Hepatocyte (in vitro differentiated cells): ENCODE data around the gene RPL4. TPM values are rescaled to one million over a fixed set of nuclear protein-coding genes. Genes with fewer than 3 reads are reported as not detected.
"Not testable (repeated sequence)": the region's sequence is repeated elsewhere in the genome, so short reads cannot be mapped to it uniquely, and the experiment has no call there.

Experiments used
- DNase-seq: peaks from one replicate; pipeline ENCODE4 v3.0.0-alpha.2; 2016; ENCODE audit warnings: low spot score
- H2AFZ ChIP-seq: fragments of 200-600 bp; sonication (generic); 2 replicates; pipeline ENCODE4 v1.6.0; 2016; ENCODE audit warnings: antibody characterized with exemption, mild to moderate bottlenecking
- H3K27ac ChIP-seq: fragments of 200-600 bp; sonication (generic); 2 replicates; pipeline ENCODE4 v1.5.1; 2016; ENCODE audit warnings: mild to moderate bottlenecking
- H3K27me3 ChIP-seq: fragments of 200-600 bp; sonication (generic); 2 replicates; pipeline ENCODE4 v1.6.1; 2016
- H3K36me3 ChIP-seq: fragments of 200-600 bp; sonication (generic); replicated peaks from 2 replicates; pipeline ENCODE4 v1.5.1; 2016; ENCODE audit warnings: low read depth; ENCODE audit not compliant: insufficient read depth
- H3K4me1 ChIP-seq: fragments of 200-600 bp; sonication (generic); 2 replicates; pipeline ENCODE4 v1.5.1; 2016; ENCODE audit warnings: mild to moderate bottlenecking, moderate library complexity; ENCODE audit not compliant: insufficient read depth
- H3K4me2 ChIP-seq: fragments of 200-600 bp; sonication (generic); 2 replicates; pipeline ENCODE4 v1.6.0; 2016
- H3K4me3 ChIP-seq: fragments of 200-600 bp; sonication (generic); 2 replicates; pipeline ENCODE4 v1.5.1; 2016; ENCODE audit warnings: mild to moderate bottlenecking
- H3K79me2 ChIP-seq: fragments of 200-600 bp; sonication (generic); 2 replicates; pipeline ENCODE4 v1.6.0; 2017; ENCODE audit warnings: mild to moderate bottlenecking
- H3K9me2 ChIP-seq: fragments of 200-600 bp; sonication (generic); replicated peaks from 2 replicates; pipeline ENCODE4 v1.6.0; 2017; ENCODE audit warnings: mild to moderate bottlenecking; ENCODE audit not compliant: insufficient read depth
- H3K9me3 ChIP-seq: fragments of 200-600 bp; sonication (generic); 2 replicates; pipeline ENCODE4 v1.5.1; 2016; ENCODE audit warnings: low read depth, mild to moderate bottlenecking
- H4K20me1 ChIP-seq: fragments of 200-600 bp; sonication (generic); 2 replicates; pipeline ENCODE4 v1.6.0; 2016; ENCODE audit warnings: mild to moderate bottlenecking; ENCODE audit not compliant: insufficient read depth, poor library complexity, severe bottlenecking
- CTCF ChIP-seq: fragments of 200-600 bp; sonication (generic); IDR thresholded peaks from 2 replicates; pipeline ENCODE4 v1.5.1; 2016; ENCODE audit warnings: antibody characterized with exemption, mild to moderate bottlenecking; ENCODE audit not compliant: poor library complexity
- EZH2 ChIP-seq: fragments of 200-600 bp; sonication (generic); IDR thresholded peaks from 2 replicates; pipeline ENCODE4 v1.6.1; 2016; ENCODE audit warnings: antibody characterized with exemption, mild to moderate bottlenecking, borderline replicate concordance
- EZH2phosphoT487 ChIP-seq: fragments of 200-600 bp; sonication (generic); IDR thresholded peaks from one replicate; pipeline ENCODE4 v1.6.1; 2018; ENCODE audit warnings: antibody characterized with exemption, mild to moderate bottlenecking, low read depth, moderate library complexity; ENCODE audit not compliant: unreplicated experiment, severe bottlenecking
- WGBS: methylation state at CpG from one replicate; pipeline ENCODE4 v1.1.6; 2016; ENCODE audit warnings: low lambda C conversion rate; ENCODE audit errors: missing lambda C conversion rate; 5-methylcytosine and 5-hydroxymethylcytosine counted together
- polyA plus RNA-seq: library from polyadenylated mRNA; unstranded; fragments of >200 nt; fragmentation: Nextera tagmentation; extraction: Ambion mirVana; gene quantifications from 2 replicates; pipeline ENCODE4 v1.2.1, GENCODE V29; 2016
- total RNA-seq: library from RNA; depleted of rRNA; stranded (reverse); fragments of >200 nt; gene quantifications from 2 replicates; pipeline ENCODE4 v1.2.3, GENCODE V29; 2014

Gene RPL4
- total and polyA plus RNA-seq, 2 experiments from 2014 or later: 698 to 3,351 TPM

GRCh38 chr15:66476535-66476934, 28.1 kb downstream of the RPL4 start:
- Histone ChIP-seq H2AFZ (no peak overlapping the region), H3K9me3 (no peaks in the 10 kb centered on the region), H4K20me1 (no peaks in the 10 kb centered on the region), H3K79me2 (no peaks in the 10 kb centered on the region), H3K4me2 (no peak overlapping the region), H3K4me3 (no peak overlapping the region), H3K27ac (no peak overlapping the region), H3K4me1 (no peaks in the 10 kb centered on the region), H3K36me3 (no peaks in the 10 kb centered on the region), H3K27me3 (no peaks in the 10 kb centered on the region), H3K9me2 (no peaks in the 10 kb centered on the region)
- WGBS: 84% methylated on average over 4 of the region's 4 CpGs
- DNase-seq: no peak
- TF ChIP-seq EZH2phosphoT487 (no peak), CTCF (no peak), EZH2 (no peak)

- Histone ChIP-seq H3K4me1 (no peaks in the 10 kb centered on the region), H3K36me3 (no peaks in the 10 kb centered on the region), H3K9me3 (no peaks in the 10 kb centered on the region), H2AFZ (no peak overlapping the region), H3K27me3 (no peaks in the 10 kb centered on the region), H3K9me2 (no peaks in the 10 kb centered on the region), H3K4me2 (no peak overlapping the region), H4K20me1 (no peaks in the 10 kb centered on the region), H3K27ac (no peak overlapping the region), H3K79me2 (no peaks in the 10 kb centered on the region), H3K4me3 (no peak overlapping the region)
- no peak for TF ChIP-seq EZH2
- TF ChIP-seq EZH2phosphoT487: no peak
- no peak for TF ChIP-seq CTCF
- 92% methylated on average over 3 of the region's 3 CpGs for WGBS
- DNase-seq: no peak
Measured at GRCh38 chr15:66474963-66475362, 29.7 kb downstream of the RPL4 start.

- Histone ChIP-seq H3K27ac (no peak overlapping the region), H3K4me2 (no peak overlapping the region), H3K27me3 (no peaks in the 10 kb centered on the region), H3K9me2 (no peaks in the 10 kb centered on the region), H3K36me3 (no peaks in the 10 kb centered on the region), H3K4me3 (no peak overlapping the region), H3K79me2 (no peaks in the 10 kb centered on the region), H3K9me3 (no peaks in the 10 kb centered on the region), H3K4me1 (no peaks in the 10 kb centered on the region), H4K20me1 (no peaks in the 10 kb centered on the region), H2AFZ (no peak overlapping the region)
- WGBS: 49% methylated on average over 2 of the region's 2 CpGs
- TF ChIP-seq EZH2phosphoT487 (no peak), EZH2 (no peak)
- DNase-seq: no peak
Measured at GRCh38 chr15:66474135-66474534, 30.5 kb downstream of the RPL4 start.

GRCh38 chr15:66472176-66472999, 32.3 kb downstream of the RPL4 start:
- Histone ChIP-seq H4K20me1 (no peaks in the 10 kb centered on the region), H3K36me3 (no peaks in the 10 kb centered on the region), H2AFZ (no peak overlapping the region), H3K9me2 (no peaks in the 10 kb centered on the region), H3K4me3 (no peak overlapping the region), H3K4me2 (no peak overlapping the region), H3K4me1 (no peaks in the 10 kb centered on the region), H3K27me3 (no peaks in the 10 kb centered on the region), H3K79me2 (no peaks in the 10 kb centered on the region), H3K27ac (no peak overlapping the region), H3K9me3 (no peaks in the 10 kb centered on the region)
- DNase-seq: no peak
- TF ChIP-seq CTCF: no peak
- 58% methylated on average over 8 of the region's 8 CpGs for WGBS

DNA sequence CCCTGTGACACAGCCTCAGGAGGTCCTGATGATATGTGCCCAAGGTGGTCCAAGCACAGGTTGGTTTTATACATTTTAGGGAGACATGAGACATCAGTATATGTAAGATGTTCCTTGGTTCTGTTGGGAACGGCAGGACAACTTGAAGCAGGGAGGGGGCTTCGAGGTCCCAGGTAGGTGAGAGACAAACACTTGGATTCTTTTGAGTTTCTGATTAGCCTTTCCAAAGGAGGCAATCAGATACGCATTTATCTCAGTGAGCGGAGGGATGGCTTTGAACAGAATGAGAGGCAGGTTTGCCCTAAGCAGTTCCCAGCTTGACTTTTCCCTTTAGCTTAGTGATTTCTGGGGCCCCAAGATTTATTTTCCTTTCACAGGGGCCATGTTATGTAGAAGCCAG, 33.8 kb downstream of the RPL4 start:
- H3K4me2 ChIP-seq, H3K36me3 ChIP-seq, H4K20me1 ChIP-seq, H3K9me2 ChIP-seq, H3K27me3 ChIP-seq, H3K4me1 ChIP-seq, H2AFZ ChIP-seq, H3K27ac ChIP-seq, H3K4me3 ChIP-seq, H3K9me3 ChIP-seq, H3K79me2 ChIP-seq, DNase-seq: not testable (repeated sequence)
- WGBS: 62% methylated on average over 4 of the region's 4 CpGs

- H3K79me2 ChIP-seq, H3K9me2 ChIP-seq, DNase-seq, H3K27me3 ChIP-seq, H3K36me3 ChIP-seq, H3K27ac ChIP-seq, H3K4me1 ChIP-seq, H3K4me3 ChIP-seq, H2AFZ ChIP-seq, H4K20me1 ChIP-seq, H3K9me3 ChIP-seq, H3K4me2 ChIP-seq: not testable (repeated sequence)
- WGBS: 90% methylated on average over 11 of the region's 11 CpGs
Measured at GRCh38 chr15:66467162-66468040, 37.3 kb downstream of the RPL4 start.
